ENCODE measurements around the gene ARHGEF7.

Gene ARHGEF7

GRCh38 chr13:111095911-111096501 lies 19.1 kb upstream of the ARHGEF7 start:
- no peak for TF ChIP-seq CTCF (IDR thresholded peaks at IDR 0.05; ENCODE audit: low read depth, low read length)
- H3K36me3 ChIP-seq = no peaks in the 10 kb centered on the region

GRCh38 chr13:111099290-111099689 lies 15.8 kb upstream of the ARHGEF7 start:
- Histone ChIP-seq H3K27me3 (ENCODE audit: insufficient read depth, low read depth, severe bottlenecking) (peaks cover 97% of the 10 kb centered on the region), H3K9me3 (ENCODE audit: severe bottlenecking) (peaks cover 11% of the 10 kb centered on the region), H3K27ac (no peak overlapping the region), H3K4me3 (ENCODE audit: low read depth, low read length) (no peak overlapping the region), H3K36me3 (no peaks in the 10 kb centered on the region)
- no peak for TF ChIP-seq CTCF (IDR thresholded peaks at IDR 0.05; ENCODE audit: low read depth, low read length)
- DNase-seq = no peak

More at GRCh38 chr13:111095911-111096501, 19.1 kb upstream of the ARHGEF7 start:
- H3K27me3 ChIP-seq (ENCODE audit: insufficient read depth, low read depth, severe bottlenecking) = peaks cover 100% of the 10 kb centered on the region
- H3K4me3 ChIP-seq (ENCODE audit: low read depth, low read length) = no peak overlapping the region
- no peak for DNase-seq
- H3K27ac ChIP-seq = no peak overlapping the region
- H3K9me3 ChIP-seq (ENCODE audit: severe bottlenecking) = no peaks in the 10 kb centered on the region

GRCh38 chr13:111110054-111110453 lies 5.1 kb upstream of the ARHGEF7 start:
- TF ChIP-seq CTCF (IDR thresholded peaks at IDR 0.05; ENCODE audit: low read depth, low read length) = no peak
- no peak for DNase-seq
- Histone ChIP-seq H3K27me3 (ENCODE audit: insufficient read depth, low read depth, severe bottlenecking) (peaks cover 95% of the 10 kb centered on the region), H3K27ac (no peak overlapping the region), H3K9me3 (ENCODE audit: severe bottlenecking) (peaks cover 25% of the 10 kb centered on the region), H3K36me3 (no peaks in the 10 kb centered on the region), H3K4me3 (ENCODE audit: low read depth, low read length) (no peak overlapping the region)

- peaks cover 22% of the 10 kb centered on the region for H3K9me3 ChIP-seq (ENCODE audit: severe bottlenecking)
- no peak for DNase-seq
- no peak for TF ChIP-seq CTCF (IDR thresholded peaks at IDR 0.05; ENCODE audit: low read depth, low read length)
- no peaks in the 10 kb centered on the region for H3K36me3 ChIP-seq
- peaks cover 89% of the 10 kb centered on the region for H3K27me3 ChIP-seq (ENCODE audit: insufficient read depth, low read depth, severe bottlenecking)
- H3K27ac ChIP-seq = no peak overlapping the region
- H3K4me3 ChIP-seq (ENCODE audit: low read depth, low read length) = no peak overlapping the region
Measured at GRCh38 chr13:111111376-111111937, 3.7 kb upstream of the ARHGEF7 start.

GRCh38 chr13:111112196-111112595 lies 2.9 kb upstream of the ARHGEF7 start:
- Histone ChIP-seq H3K4me3 (ENCODE audit: low read depth, low read length) (no peak overlapping the region), H3K27ac (no peak overlapping the region), H3K9me3 (ENCODE audit: severe bottlenecking) (peaks cover 22% of the 10 kb centered on the region), H3K27me3 (ENCODE audit: insufficient read depth, low read depth, severe bottlenecking) (peaks cover 89% of the 10 kb centered on the region), H3K36me3 (no peaks in the 10 kb centered on the region)
- no peak for DNase-seq
- no peak for TF ChIP-seq CTCF (IDR thresholded peaks at IDR 0.05; ENCODE audit: low read depth, low read length)

Data from WERI-Rb-1 (cell line).